HepG2 (cell line): Measurements from ENCODE around the gene SLFN12L. TPM values are rescaled to one million over a fixed set of nuclear protein-coding genes. Genes with fewer than 3 reads are reported as not detected.

Source experiments
- EZH2 ChIP-seq: conservative IDR thresholded peaks from 2 replicates; pipeline ENCODE4 v1.6.1; 2012; ENCODE audit warnings: mild to moderate bottlenecking, low read depth, low read length, moderate library complexity
- GATAD1 ChIP-seq: IDR thresholded peaks from 2 replicates; pipeline ENCODE4 v1.6.1; 2016; ENCODE audit warnings: missing genetic modification reagents, missing compliant biosample characterization
- MAF1 ChIP-seq: sonication (generic); formaldehyde crosslinking; IDR thresholded peaks from 2 replicates; pipeline ENCODE4 v1.5.0; 2020; ENCODE audit warnings: missing genetic modification reagents, borderline replicate concordance
- MIXL1 ChIP-seq: IDR thresholded peaks from 2 replicates; pipeline ENCODE4 v1.6.1; 2016
- PCBP1 ChIP-seq: fragments of 200-400 bp; formaldehyde crosslinking; IDR thresholded peaks from 2 replicates; pipeline ENCODE4 v1.6.1; 2017; ENCODE audit warnings: mild to moderate bottlenecking, low read depth, low read length, borderline replicate concordance
- TEAD2 ChIP-seq: sonication (generic); formaldehyde crosslinking; IDR thresholded peaks from 2 replicates; pipeline ENCODE4 v1.9.0; 2021; ENCODE audit warnings: missing genetic modification reagents
- U2AF2 ChIP-seq: fragments of 200-400 bp; formaldehyde crosslinking; IDR thresholded peaks from 2 replicates; pipeline ENCODE4 v1.6.1; 2017; ENCODE audit warnings: low read depth, mild to moderate bottlenecking, low read length
- ZMYM3 ChIP-seq: sonication (generic); formaldehyde crosslinking; IDR thresholded peaks from 2 replicates; pipeline ENCODE4 v1.5.1; 2020; ENCODE audit warnings: mild to moderate bottlenecking, missing genetic modification reagents
- ZNF207 ChIP-seq: fragments of 450-650 bp; IDR thresholded peaks from 2 replicates; pipeline ENCODE4 v1.6.1; 2016; ENCODE audit warnings: antibody characterized with exemption, borderline replicate concordance
- ZNF382 ChIP-seq: sonication (generic); formaldehyde crosslinking; IDR thresholded peaks from 2 replicates; pipeline ENCODE4 v1.5.0; 2020; ENCODE audit warnings: missing genetic modification reagents, mild to moderate bottlenecking, borderline replicate concordance
- ZNF496 ChIP-seq: sonication (generic); formaldehyde crosslinking; IDR thresholded peaks from 2 replicates; pipeline ENCODE4 v1.8.1; 2023; ENCODE audit warnings: mild to moderate bottlenecking, moderate library complexity, missing genetic modification reagents; ENCODE audit not compliant: insufficient replicate concordance
- ZNF589 ChIP-seq: sonication (generic); formaldehyde crosslinking; conservative IDR thresholded peaks from 2 replicates; pipeline ENCODE4 v1.8.0; 2022; ENCODE audit warnings: mild to moderate bottlenecking, moderate library complexity, missing genetic modification reagents
- ZNF790 ChIP-seq: sonication (generic); formaldehyde crosslinking; IDR thresholded peaks from 2 replicates; pipeline ENCODE4 v1.8.0; 2022; ENCODE audit warnings: missing genetic modification reagents, mild to moderate bottlenecking, borderline replicate concordance
- polyA plus RNA-seq, 8 experiments: library from polyadenylated mRNA; depleted of rRNA in 3 of 8; stranded (reverse) in 7 of 8; unstranded in 1 of 8; fragments of >200 nt; fragmentation: Illumina TruSeq in 4 of 8; extraction: Trizol in 4 of 8; gene quantifications; 2 replicates each; pipeline versions ENCODE4 v1.2.1 to v1.2.3, GENCODE V29; 2011 to 2016; ENCODE audit warnings: low read depth in 4 of 8, missing spikeins in 1 of 8, mixed read lengths in 1 of 8; ENCODE audit not compliant: insufficient read depth in 1 of 8
- total RNA-seq, 5 experiments: library from RNA; depleted of rRNA; stranded (reverse); fragments of >200 nt; fragmentation: Illumina TruSeq; extraction: Trizol; gene quantifications; 2 replicates each; pipeline ENCODE4 v1.2.3, GENCODE V29; 2016; ENCODE audit warnings: low read depth in 1 of 5
- TF ChIP-seq, protein P1 (sequence below): IDR thresholded peaks from 2 replicates; pipeline ENCODE4 v1.6.1; 2018; ENCODE audit warnings: missing genetic modification reagents
- TF ChIP-seq, protein P2 (sequence below): sonication (generic); formaldehyde crosslinking; IDR thresholded peaks from 2 replicates; pipeline ENCODE4 v1.4.0; 2020; ENCODE audit warnings: missing genetic modification reagents
- TF ChIP-seq, protein P3 (sequence below): IDR thresholded peaks from 2 replicates; pipeline ENCODE4 v1.6.1; 2016; ENCODE audit warnings: missing compliant biosample characterization, missing genetic modification reagents, borderline replicate concordance
- TF ChIP-seq, protein P4 (sequence below): sonication (generic); formaldehyde crosslinking; IDR thresholded peaks from 2 replicates; pipeline ENCODE4 v1.5.0; 2020; ENCODE audit warnings: missing genetic modification reagents
- TF ChIP-seq, protein P5 (sequence below): IDR thresholded peaks from 2 replicates; pipeline ENCODE4 v1.6.1; 2016; ENCODE audit warnings: missing genetic modification reagents, missing compliant biosample characterization

Gene SLFN12L
- total and polyA plus RNA-seq, 2 of the 13 experiments (the other 11 are each of a cell fraction or from before 2014, with no cell fraction given): not detected

DNA sequence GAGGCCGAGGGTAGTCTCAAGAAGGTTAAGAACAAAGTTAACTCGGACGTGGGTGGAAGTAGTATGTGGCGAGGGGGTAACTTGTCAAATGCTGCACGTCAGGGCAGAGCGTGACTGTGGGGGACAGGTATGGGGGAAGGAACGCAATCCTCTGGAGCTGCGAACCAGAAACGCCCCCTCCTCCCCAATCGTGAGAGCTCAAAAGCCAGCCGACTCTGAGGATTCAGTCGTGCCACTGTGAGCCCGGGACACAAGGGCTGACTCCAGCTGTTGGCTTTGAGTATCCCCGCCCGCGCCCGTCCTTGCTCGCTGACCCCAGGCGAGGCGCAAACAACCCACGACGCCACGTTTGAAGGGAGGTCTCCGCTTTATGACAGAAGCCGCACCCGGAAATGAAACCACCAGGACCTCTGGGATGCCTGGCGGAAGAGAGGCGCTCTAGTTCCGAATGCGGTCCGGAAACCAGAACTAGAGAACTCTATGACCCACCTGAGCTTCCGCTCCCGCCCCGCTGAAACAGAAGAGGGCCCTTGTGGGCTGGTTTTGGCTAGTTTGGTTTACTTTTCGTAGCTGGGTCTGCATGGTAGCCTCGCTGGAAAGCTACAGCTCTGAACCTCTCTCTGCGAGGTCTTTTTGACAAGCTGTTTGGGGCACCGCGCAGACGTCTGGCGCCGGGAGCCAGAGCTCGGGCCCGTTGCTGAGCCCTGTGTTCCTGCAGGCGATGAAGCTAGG is 40.9 kb upstream of the SLFN12L start, which contains the start of gene PEX12 (continued):
- TF ChIP-seq, protein P1, sequence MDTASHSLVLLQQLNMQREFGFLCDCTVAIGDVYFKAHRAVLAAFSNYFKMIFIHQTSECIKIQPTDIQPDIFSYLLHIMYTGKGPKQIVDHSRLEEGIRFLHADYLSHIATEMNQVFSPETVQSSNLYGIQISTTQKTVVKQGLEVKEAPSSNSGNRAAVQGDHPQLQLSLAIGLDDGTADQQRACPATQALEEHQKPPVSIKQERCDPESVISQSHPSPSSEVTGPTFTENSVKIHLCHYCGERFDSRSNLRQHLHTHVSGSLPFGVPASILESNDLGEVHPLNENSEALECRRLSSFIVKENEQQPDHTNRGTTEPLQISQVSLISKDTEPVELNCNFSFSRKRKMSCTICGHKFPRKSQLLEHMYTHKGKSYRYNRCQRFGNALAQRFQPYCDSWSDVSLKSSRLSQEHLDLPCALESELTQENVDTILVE: peak; percentile 62; the same call in 1 of the 2 replicates
- TF ChIP-seq GATAD1 (CRISPR knock-in tag) (peak; percentile 97), U2AF2 (0 out of 2 replicates have a peak, but pooled peaks have one; percentile 62), ZNF496 (CRISPR knock-in tag) (no peak), ZNF382 (CRISPR knock-in tag) (no peak), ZNF790 (peak; percentile 73), ZMYM3 (CRISPR knock-in tag) (peak; percentile 42; the same call in 1 of the 2 replicates), MIXL1 (peak; percentile 87), PCBP1 (0 out of 2 replicates have a peak, but pooled peaks have one; percentile 71), MAF1 (no peak), ZNF207 (no peak), ZNF589 (CRISPR knock-in tag) (0 out of 2 replicates have a peak, but pooled peaks have one; percentile 17), TEAD2 (CRISPR knock-in tag) (0 out of 2 replicates have a peak, but pooled peaks have one; percentile 10), EZH2 (no peak)
- TF ChIP-seq, protein P2, sequence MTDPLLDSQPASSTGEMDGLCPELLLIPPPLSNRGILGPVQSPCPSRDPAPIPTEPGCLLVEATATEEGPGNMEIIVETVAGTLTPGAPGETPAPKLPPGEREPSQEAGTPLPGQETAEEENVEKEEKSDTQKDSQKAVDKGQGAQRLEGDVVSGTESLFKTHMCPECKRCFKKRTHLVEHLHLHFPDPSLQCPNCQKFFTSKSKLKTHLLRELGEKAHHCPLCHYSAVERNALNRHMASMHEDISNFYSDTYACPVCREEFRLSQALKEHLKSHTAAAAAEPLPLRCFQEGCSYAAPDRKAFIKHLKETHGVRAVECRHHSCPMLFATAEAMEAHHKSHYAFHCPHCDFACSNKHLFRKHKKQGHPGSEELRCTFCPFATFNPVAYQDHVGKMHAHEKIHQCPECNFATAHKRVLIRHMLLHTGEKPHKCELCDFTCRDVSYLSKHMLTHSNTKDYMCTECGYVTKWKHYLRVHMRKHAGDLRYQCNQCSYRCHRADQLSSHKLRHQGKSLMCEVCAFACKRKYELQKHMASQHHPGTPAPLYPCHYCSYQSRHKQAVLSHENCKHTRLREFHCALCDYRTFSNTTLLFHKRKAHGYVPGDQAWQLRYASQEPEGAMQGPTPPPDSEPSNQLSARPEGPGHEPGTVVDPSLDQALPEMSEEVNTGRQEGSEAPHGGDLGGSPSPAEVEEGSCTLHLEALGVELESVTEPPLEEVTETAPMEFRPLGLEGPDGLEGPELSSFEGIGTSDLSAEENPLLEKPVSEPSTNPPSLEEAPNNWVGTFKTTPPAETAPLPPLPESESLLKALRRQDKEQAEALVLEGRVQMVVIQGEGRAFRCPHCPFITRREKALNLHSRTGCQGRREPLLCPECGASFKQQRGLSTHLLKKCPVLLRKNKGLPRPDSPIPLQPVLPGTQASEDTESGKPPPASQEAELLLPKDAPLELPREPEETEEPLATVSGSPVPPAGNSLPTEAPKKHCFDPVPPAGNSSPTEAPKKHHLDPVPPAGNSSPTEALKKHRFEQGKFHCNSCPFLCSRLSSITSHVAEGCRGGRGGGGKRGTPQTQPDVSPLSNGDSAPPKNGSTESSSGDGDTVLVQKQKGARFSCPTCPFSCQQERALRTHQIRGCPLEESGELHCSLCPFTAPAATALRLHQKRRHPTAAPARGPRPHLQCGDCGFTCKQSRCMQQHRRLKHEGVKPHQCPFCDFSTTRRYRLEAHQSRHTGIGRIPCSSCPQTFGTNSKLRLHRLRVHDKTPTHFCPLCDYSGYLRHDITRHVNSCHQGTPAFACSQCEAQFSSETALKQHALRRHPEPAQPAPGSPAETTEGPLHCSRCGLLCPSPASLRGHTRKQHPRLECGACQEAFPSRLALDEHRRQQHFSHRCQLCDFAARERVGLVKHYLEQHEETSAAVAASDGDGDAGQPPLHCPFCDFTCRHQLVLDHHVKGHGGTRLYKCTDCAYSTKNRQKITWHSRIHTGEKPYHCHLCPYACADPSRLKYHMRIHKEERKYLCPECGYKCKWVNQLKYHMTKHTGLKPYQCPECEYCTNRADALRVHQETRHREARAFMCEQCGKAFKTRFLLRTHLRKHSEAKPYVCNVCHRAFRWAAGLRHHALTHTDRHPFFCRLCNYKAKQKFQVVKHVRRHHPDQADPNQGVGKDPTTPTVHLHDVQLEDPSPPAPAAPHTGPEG (CRISPR knock-in tag): no peak
- TF ChIP-seq, protein P3, sequence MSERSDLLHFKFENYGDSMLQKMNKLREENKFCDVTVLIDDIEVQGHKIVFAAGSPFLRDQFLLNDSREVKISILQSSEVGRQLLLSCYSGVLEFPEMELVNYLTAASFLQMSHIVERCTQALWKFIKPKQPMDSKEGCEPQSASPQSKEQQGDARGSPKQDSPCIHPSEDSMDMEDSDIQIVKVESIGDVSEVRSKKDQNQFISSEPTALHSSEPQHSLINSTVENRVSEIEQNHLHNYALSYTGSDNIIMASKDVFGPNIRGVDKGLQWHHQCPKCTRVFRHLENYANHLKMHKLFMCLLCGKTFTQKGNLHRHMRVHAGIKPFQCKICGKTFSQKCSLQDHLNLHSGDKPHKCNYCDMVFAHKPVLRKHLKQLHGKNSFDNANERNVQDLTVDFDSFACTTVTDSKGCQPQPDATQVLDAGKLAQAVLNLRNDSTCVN (CRISPR knock-in tag): 0 out of 2 replicates have a peak, but pooled peaks have one; percentile 44
- TF ChIP-seq, protein P4, sequence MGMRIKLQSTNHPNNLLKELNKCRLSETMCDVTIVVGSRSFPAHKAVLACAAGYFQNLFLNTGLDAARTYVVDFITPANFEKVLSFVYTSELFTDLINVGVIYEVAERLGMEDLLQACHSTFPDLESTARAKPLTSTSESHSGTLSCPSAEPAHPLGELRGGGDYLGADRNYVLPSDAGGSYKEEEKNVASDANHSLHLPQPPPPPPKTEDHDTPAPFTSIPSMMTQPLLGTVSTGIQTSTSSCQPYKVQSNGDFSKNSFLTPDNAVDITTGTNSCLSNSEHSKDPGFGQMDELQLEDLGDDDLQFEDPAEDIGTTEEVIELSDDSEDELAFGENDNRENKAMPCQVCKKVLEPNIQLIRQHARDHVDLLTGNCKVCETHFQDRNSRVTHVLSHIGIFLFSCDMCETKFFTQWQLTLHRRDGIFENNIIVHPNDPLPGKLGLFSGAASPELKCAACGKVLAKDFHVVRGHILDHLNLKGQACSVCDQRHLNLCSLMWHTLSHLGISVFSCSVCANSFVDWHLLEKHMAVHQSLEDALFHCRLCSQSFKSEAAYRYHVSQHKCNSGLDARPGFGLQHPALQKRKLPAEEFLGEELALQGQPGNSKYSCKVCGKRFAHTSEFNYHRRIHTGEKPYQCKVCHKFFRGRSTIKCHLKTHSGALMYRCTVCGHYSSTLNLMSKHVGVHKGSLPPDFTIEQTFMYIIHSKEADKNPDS (CRISPR knock-in tag): peak; percentile 89; the same call in 1 of the 2 replicates
- TF ChIP-seq, protein P5, sequence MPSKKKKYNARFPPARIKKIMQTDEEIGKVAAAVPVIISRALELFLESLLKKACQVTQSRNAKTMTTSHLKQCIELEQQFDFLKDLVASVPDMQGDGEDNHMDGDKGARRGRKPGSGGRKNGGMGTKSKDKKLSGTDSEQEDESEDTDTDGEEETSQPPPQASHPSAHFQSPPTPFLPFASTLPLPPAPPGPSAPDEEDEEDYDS (CRISPR knock-in tag): peak; percentile 89
